CD4-positive, alpha-beta T cell treated with Interleukin-17A for 4 hours (primary cell): ENCODE results near the gene MRPL53.
"Not testable (repeated sequence)": the region's sequence is repeated elsewhere in the genome, so short reads cannot be mapped to it uniquely, and the experiment has no call there.

ENCODE experiments used
- DNase-seq: peaks from one replicate; pipeline ENCODE4 v3.0.0-alpha.2; 2020; ENCODE audit warnings: mixed read lengths

MRPL53 gene

GRCh38 chr2:74447230-74447999 lies 25.1 kb downstream of the MRPL53 start:
- DNase-seq = no peak

- DNase-seq = no peak
Measured at GRCh38 chr2:74444498-74445318, 27.8 kb downstream of the MRPL53 start.

DNA sequence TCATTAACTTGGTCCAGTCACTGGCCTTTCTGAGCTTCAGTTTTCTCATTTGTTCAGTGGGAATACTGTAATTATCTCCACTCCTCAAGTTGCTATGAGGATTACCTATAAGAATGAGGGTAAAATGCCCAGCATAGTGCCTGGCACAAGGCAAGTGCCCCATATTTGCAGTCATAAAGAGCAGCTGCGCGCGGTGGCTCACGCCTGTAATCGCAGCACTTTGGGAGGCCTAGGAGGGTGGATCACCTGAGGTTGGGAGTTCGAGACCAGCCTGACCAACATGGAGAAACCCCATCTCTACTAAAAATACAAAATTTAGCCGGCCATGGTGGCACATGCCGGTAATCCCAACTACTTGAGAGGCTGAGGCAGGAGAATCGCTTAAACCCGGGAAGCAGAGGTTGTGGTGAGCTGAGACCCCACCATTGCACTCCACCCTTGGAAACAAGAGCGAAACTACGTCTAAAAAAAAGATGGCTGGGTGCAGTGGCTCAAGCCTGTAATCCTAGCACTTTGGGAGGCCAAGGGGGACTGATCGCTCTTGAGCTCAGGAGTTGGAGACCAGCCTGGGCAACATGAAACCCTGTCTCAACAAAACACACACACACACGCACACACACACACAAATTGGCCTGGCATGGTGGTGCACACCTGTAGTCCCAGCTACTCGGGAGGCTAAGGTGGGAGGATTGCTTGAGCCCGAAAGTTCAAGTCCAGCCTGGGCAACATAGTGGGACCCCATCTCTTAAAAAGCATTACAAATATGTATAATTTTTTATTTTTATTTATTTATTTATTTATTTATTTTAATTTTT lies 29.8 kb downstream of the MRPL53 start:
- DNase-seq = not testable (repeated sequence)

DNA sequence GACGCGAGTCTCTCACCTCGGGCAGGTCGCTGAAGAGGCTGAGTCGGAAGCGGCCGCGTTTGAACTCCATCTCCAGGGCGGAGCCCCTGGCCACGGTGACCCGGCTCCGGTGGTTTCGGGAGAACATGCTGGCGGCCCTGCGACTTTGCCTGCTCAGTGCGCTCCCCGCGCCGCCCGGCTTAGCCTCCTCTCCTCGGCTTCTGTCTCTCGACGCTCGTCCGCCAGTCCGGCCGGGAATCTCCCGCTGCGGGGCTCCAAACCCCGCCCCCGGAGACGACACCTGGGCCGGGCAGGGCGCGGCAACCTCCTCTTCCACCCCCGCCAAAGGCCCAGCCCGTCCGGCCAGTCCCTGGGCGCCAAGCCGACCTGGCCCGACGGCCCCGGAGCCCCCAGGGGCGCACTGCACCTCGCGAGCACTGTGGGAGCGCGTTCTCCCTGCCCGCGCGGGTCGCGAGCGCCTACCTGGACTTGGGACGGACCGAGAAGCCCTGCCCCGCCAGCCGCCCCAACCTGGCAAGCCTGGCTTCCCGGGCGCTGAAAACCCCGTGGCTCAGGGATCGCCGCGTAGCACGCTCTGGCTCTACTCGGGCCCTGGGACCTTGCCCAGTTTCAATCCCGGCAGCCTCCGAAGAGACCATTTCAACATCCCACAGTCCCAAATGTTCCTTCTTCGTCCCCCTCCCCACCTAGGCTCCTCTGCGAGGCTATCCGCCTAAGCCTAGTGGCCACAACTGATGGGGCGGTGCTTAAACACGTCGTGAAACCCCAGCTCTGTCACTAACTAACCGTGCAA lies 30.6 kb downstream of the MRPL53 start, which contains the start of gene RTKN:
RTKN (minus strand) TSS at position 248 of the 793 bp plus-strand sequence; CDS start at position 127, 121 bp downstream.
- peak; percentile 34 for DNase-seq

- DNase-seq = no peak
Measured at GRCh38 chr2:74441170-74441689, 31.2 kb downstream of the MRPL53 start.

- peak; percentile 56 for DNase-seq
Measured at GRCh38 chr2:74440378-74441169, 31.9 kb downstream of the MRPL53 start.

- no peak for DNase-seq
Measured at GRCh38 chr2:74439803-74440377, 32.6 kb downstream of the MRPL53 start.

DNA sequence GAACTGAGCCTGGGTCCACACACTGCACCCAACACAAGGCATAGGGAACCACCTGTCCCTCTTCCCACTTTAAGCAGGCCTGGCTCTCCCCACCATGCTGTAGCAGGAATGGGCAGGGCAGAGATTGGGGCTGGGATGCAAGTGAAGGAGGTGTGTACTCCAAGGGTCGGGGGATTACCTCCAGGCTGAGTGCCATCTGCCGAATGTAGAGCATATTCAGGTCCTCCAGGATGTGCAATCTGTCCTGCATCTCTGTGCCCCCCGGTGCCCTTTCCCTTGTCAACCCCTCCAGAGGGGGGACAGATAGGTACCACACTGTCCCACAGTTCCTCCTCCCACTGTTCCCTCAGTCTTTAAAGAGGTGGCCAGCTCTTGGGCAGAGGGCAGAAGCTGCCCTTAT lies 33.1 kb downstream of the MRPL53 start:
- no peak for DNase-seq

- no peak for DNase-seq
Measured at GRCh38 chr2:74438248-74438647, 34.2 kb downstream of the MRPL53 start.

- DNase-seq = no peak
Measured at GRCh38 chr2:74436848-74437695, 35.4 kb downstream of the MRPL53 start.

- no peak for DNase-seq
Measured at GRCh38 chr2:74436111-74436805, 36.2 kb downstream of the MRPL53 start.

DNA sequence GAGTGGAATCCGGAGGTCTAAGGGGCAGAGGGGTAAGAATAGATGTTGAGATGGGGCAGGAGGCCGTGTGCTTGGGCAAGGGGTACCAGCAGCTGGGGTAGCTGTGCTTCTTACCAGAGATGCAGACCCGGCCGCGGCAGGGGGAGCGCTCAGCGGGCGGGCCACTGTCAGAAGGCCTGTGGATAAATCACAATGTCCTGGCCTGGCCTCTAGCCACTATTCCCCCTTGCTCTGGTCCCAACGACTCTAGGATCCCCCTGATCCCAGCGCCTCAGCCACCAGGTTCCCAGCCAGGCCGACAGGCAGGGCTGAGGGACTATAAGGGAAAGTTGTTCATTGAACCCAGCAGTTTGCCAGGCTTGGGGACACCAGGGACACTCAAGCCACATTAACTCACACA lies 42.0 kb downstream of the MRPL53 start:
- DNase-seq = no peak

DNA sequence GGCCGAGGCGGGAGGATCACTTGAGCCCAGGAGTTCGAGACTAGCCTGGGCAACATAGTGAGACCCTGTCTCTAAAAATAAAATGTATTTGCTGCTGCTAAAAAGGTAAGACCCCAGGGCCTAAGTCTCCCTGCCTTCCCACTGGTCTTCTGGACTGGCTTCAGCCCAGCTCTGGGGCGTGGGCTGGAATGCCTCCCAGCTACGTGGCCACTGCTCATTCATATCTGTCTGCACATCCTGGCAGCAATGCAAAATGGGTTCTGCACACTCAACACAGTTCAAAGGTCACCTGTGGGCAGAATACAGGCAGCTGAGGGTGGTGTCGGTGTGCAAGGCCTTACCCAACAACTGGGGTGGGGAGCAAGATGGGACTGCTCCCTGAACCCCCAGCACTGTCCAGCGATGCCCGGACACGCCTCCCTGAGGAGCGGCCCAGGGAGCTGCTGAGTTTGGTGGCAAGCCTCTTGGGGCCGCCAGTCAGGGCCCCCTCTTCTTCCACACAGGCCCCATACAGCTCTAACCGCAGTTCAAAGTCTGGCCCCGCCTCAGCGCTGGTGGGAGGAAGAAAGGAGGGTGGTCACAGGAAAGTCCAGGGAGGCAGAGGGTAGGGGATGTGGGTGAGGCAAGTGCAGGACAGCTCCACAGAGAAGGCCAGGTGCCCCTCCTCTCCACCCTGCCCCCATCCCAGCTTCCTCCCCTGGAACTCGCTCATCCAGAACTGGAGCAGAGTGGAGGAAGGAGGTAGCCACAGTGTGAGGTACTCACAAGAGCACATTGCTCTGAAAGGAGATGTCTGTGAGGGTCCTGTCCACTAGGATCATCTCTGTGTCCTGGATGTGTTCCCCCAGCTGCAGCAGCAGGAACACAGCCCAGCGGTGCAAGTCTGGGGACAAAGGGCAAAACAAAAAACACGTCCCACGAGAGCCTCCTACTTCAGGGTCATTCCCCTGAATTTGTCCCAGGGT lies 42.7 kb downstream of the MRPL53 start:
- DNase-seq = no peak

DNA sequence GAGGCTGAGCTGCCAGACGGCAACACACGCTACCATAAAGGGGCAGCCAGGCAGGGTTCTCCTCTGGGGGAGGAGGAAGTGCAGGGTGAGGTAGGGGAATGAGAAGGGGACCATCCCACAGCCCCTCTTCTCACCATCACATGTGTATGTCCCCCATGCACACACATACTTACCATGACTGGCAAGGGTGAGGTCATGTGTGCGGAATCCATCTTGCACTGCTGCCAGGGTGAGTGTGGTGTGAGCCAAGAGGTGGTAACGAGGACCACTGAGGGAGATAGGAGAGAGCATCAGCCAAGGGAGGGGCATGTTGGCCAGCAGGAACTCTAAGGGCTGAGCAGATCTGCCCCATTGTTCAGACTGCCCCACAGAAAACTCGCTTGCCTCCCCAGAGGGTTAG lies 43.8 kb downstream of the MRPL53 start:
- no peak for DNase-seq

DNA sequence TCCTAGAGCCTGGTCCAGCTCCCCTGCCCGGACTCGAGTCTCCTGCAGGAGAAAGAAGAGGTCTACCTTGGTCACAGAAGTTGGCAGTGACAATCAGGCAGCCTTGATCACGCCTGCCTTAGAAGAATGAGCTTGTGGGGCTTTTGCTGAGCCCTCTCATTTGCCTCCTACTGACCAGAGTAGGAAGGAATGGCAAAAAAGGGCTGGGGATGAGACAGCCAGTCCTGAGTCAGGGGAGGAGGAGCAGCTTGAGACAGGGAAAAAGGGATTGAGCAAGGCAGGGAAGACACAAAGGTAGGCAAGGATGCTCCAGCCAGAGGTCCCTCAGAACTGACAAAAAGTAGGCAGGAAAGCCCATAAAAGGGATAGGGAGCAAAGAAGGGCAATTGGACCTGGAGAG lies 44.9 kb downstream of the MRPL53 start:
- no peak for DNase-seq

GRCh38 chr2:74426181-74426758 lies 46.2 kb downstream of the MRPL53 start:
- no peak for DNase-seq

DNA sequence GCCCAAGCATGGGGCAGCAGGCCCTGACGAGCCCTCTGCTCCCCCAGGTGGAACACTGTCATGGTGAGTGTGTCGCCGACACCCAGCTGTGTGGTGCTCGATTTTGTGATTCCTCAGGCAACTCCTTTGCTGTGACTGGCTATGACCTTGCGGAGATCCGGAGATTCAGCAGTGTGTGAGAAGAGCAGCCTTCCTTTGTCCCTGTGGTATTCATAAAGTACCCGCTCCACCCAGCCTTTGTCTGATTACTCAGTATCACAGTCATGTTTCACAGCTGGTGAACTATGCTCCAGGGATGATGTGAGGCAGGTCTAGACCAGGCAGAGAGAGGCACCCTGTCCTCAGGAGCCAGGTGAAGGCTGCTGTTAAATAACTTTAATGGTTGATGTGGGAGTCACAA lies 47.0 kb downstream of the MRPL53 start:
- no peak for DNase-seq

DNA sequence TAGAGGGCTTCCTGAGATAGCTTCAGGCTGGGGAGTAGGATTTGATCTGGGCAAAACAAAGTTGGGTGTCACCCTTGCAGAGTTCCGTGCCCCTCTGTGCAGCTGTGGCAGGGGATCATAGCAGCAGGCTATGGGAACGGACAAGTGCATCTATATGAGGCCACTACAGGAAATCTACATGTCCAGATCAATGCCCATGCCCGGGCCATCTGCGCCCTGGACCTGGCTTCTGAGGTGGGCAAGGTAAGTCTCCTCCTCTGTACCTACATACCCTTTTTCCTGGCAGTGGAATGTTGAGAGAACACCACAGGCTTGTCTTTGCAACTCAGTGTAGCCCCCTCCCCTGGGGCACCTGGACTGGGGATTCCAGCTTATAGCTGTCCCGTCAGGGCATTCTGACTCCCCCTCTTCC lies 47.5 kb downstream of the MRPL53 start:
- no peak for DNase-seq
